HuH-7 (cell line): ENCODE results near the gene C1orf50.

ENCODE experiments used
- DNase-seq: peaks from one replicate; pipeline ENCODE4 v3.0.0; 2011; ENCODE audit warnings: low spot score

The C1orf50 gene

GRCh38 chr1:42759114-42759513, 7.9 kb upstream of the C1orf50 start:
- no peak for DNase-seq

DNA sequence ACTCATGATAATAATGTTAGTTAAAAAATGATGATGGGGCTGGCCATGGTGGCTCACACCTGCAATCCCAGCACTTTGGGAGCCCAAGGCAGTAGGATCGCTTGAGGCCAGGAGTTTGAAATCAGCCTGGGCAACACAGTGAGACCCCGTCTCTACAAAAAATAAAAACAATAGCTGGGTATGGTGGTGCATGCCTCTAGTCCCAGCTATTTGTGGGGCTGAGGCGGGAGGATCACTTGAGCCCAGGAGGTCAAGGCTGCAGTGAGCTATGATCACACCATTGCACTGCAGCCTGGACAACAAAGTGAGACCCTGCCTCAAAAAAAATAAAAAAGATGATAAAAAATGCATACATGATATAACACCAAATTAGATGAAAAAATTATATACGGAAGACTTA, 5.5 kb upstream of the C1orf50 start:
- no peak for DNase-seq

GRCh38 chr1:42762269-42762668, 4.8 kb upstream of the C1orf50 start:
- DNase-seq = no peak

- no peak for DNase-seq
Observed at GRCh38 chr1:42765269-42765668, 1.8 kb upstream of the C1orf50 start.

- DNase-seq = peak; percentile 73
Observed at GRCh38 chr1:42765832-42766740, 963 bp upstream of the C1orf50 start.

DNA sequence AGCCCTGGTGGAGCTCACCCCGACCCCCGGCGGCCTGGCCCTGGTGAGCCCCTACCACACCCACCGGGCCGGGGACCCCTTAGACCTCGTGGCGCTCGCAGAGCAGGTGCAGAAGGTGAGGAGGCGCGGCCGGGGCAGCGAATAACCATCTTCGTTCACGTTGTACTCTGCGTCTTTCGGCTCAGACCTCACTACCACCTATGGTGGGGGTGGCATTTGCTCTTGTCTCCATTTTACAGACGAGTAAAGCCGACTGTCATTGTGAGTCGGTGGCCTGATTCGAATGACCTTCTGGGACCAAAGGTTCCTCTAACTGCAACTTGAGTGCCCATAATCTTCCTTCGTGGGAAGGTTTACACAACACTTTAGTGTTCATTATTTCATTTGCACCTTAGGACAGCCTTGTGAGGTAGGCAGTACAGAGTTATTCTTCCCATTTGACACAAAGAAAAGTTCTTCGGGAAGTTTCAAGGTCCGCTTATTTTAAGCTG, 506 bp downstream of the C1orf50 start:
- DNase-seq = no peak

- no peak for DNase-seq
Observed at GRCh38 chr1:42768172-42768571, 1.1 kb downstream of the C1orf50 start.

DNA sequence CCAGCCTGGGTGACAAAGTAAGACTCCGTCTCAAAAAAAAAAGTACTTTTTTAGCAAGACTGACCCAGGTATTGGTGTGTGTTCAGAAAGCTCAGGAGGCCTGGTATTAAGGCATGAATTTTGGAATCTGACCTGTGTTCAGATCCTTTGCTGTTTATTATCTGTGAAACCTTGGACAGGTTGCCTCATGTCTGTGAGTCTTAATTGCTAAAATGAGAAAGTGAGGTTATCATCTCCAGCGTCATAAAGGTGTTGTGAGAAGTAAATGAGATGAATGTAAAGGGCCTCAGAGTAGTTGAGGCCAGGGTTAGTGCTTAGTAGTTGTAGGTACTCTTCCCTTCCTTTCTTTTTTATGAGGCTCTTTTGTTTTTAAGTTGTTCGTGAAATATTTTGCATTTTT, 2.8 kb downstream of the C1orf50 start:
- no peak for DNase-seq

DNA sequence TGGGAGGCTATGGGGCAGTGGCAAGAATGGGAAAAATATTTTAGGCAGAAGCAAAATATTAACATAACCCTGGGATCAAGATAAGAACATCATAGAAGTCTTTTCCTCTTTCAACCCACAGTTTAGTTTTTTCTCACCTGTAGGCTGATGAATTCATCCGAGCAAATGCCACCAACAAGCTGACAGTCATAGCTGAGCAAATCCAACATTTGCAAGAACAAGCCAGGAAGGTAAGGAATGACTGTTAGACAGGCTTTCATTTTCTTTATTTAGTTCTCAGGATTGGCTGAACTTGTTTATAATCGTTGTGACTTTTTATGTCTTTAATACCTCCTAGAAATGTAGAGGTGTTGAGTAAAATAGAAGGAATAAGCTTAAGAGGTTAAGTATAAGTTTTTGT, 6.4 kb downstream of the C1orf50 start:
- no peak for DNase-seq

- DNase-seq = no peak
Observed at GRCh38 chr1:42774928-42775526, 8.0 kb downstream of the C1orf50 start.

DNA sequence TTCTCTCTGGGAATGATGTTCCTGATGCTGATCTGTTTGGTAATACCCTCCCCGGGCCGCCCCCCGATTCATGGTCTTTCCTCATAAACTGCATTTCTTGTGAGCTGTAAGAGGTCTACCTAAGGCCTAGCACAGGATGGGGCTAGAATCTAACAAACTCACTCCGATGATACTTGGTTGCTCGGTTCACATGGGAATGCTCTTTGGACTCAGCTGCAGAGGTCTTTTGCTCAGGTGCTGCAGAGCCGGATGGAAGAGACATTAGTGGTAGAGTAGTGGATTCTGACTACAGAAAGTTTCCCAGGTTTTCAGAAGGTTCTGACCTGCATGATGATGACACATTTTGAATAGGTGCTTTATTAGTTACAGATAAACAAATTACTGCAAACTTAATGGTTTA, 9.5 kb downstream of the C1orf50 start:
- DNase-seq = no peak

DNA sequence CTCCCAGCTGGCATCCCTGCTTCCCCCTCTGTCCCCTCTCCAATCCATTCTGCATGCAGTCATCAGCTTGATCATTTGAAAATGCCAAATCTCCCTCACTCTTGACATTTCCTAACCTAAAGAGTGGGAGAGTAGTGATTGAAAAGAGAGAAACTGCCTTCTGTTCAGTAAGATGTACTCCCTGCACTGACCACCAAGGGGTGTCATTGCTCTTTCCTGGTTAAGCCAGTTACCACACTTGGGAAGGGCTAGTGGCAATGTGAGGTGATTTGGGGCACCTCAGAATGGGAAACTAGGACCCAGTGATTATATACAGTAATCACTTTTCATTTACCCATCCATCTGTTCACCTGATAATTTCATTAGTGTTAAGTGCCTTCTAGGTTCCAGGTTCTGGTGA, 10.8 kb downstream of the C1orf50 start:
- peak; percentile 77 for DNase-seq

DNA sequence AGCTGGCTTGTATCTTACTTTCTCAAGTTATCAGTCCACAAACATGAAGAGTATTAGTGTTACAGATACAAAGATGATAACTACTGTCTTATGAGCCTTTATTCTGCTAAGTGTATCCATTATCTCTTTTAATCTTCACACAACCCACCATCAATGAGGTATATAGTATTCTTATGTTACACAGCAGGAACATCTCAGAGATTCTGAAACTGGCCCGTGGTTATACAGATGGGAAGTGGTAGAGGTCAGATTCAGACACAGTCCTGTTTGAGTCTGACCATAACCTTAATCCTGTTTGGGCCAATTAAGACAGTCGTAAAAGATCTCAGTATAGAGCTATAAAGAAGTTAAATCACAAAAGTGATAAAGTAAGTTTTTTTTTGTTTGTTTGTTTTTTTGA, 12.7 kb downstream of the C1orf50 start:
- no peak for DNase-seq

DNA sequence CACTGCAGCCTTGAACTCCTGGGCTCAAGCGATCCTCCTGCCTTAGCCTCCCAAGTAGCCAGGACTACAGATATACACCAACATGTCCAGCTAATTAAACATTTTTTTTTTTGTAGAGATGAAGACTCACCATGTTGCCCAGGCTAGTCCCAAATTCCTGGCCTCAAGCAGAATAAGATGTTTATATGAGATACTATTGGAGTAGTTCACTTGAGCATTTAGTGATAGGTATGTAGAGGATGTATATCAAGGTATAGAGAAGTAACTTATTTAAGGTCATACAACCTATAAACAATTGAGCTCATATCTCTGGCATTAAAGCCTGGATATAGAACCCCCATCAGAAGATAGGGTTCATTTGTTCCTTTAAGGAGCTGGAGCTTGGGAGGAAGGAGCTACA, 13.1 kb downstream of the C1orf50 start:
- no peak for DNase-seq

DNA sequence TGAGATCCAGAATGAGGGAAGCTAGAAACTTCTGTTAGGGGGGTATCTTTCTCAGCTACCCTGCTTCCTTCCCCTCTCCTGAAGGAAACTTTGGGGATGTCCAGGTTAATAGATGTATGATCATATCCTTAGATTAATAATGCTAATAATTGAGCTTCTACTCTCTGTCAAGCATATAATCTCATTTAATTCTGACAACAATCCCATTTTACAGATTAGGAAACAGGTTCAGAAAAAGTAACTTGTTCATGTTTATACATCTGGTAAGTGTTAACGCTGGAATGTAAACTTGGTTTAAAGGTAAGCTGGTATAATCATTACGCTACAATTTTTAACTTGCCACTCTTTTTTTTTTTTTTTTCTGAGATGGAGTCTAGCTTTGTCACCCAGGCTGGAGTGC, 16.0 kb downstream of the C1orf50 start:
- DNase-seq = no peak

DNA sequence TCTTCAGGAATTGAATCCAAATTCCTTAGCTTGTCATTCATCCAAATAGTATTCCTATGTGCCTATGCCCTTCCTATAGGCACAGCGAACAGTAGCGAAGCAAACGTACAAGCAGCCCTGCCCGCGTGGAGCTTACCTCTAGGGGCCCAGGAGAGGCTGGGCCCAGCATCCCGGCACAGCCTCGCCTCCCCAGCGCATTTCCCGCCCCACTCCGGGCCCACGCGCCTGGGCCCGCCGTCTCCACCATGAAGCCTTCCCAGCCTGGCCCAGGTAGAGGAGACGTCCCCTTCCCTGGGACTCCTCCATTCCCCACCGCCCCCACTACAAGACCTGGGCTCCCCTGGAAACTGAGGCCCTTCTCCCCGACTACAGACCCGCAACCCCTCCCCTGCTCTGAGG, 17.5 kb downstream of the C1orf50 start:
- no peak for DNase-seq

DNA sequence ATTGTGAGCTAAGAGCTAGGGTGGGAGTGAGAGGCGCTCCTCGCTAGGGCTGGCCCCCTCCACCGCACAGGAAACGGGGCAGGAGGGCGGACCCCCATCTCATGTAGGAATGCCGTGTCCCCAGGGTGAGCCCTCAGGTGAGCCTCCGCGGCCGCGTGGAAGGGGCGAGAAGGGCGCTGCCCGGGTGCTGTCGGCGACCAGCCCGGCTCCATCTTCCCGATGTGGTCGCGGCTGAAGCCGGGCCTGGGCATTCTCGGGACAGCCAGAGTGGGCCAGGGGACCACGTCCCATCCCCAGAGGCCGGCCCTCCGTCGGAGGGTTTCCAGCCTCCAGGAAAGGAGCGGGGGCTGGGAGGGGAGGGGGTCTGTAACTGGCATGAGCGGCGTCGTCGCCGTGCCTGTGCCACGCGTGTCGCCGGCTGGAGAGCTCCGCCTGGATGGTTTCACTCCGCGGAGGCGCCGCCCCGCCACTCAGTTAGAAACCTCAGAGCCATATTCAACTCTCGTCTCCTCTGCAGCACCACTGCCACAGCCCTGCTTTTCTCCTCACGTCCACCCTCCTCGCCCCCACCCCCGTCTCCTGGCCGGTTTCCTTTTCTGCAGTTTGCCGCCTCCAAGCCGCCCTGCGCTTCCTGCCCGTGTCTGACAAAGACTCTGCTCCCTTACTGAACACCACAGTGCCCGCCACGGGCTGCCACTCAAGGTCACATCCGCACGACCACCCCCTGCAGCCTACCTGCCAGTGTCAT, 18.1 kb downstream of the C1orf50 start, which contains the start of gene TMEM269:
Gene TMEM269, plus strand, starts transcription at position 46 of the 748 bp plus-strand sequence. CDS start 4,903 bp downstream, outside the sequence.
- DNase-seq = no peak

DNA sequence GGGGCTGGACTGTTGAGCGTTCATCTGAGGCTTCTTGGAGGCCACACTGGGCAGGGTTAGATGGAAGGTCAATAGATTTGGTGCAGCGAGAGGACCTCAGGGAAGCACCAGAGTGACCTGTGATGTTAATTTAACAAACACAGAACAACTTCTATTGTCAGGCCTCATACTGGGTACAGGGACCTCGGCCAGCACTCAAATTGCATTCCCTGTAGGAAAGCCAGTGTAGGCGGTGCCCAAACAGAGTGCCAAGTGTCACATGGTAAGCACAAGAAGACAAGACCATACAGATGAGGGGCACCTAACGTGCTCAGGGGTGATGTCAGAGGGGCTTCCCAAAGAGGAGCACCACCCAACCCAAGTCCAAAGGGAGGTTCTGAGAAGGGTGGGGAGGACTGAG, 19.0 kb downstream of the C1orf50 start:
- DNase-seq = no peak

DNA sequence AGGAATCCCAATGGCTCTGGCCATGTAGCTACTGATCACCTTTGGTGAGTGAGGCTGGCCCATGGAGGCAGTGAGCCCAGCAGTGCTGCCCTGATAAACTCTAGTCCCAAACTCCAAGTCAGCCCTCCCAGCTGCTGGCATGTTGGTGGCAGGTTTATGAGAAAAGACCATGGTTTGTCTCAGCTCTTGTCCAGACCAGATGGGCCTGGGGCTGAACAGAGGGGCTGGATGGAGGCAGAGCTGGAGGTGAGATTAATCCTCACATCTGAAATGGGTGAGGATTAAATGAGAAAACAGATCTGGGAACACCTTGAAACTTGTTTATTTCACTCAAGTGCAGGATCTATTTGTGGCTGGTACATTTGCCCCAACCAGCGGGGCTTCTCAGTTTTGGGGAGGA, 21.0 kb downstream of the C1orf50 start:
- no peak for DNase-seq

GRCh38 chr1:42793824-42794223, 26.8 kb downstream of the C1orf50 start:
- DNase-seq = no peak

- no peak for DNase-seq
Observed at GRCh38 chr1:42797414-42797813, 30.4 kb downstream of the C1orf50 start.

DNA sequence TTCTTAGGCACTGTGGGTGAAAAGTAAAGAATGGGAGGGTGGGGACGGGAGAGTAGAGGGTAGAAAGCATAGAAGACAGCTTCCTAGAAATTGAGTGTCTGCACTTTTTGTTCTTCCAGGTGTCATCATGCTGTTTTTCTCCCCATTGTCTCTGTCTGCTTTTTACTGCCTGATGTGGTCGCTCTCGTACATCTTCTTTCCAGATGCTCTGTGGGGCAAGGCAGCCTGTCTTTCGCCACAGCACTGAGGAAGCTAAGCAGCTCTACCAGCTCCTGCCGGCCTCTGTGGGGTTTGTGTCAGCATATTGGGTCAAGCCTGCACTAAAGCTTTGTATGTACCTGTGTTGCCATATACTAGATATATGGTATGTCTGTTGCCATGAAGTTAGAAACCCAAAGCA, 30.9 kb downstream of the C1orf50 start:
- no peak for DNase-seq
